IMR-90 (cell line): Measurements from ENCODE around the gene PRRG1. TPM values are rescaled to one million over a fixed set of nuclear protein-coding genes. Genes with fewer than 3 reads are reported as not detected.

Experiments
- ATAC-seq: fragments of 200-7000 bp; cut with Tn5 transposase; 2 replicates; pipeline ENCODE4 v1.9.1; 2020; ENCODE audit warnings: low read depth, mild to moderate bottlenecking, moderate library complexity
- BruUV-seq: library from RNA; stranded (reverse); fragments of 400-500 nt; replicated peaks from 2 replicates; lab custom pipeline; 2021; lab: Mats Ljungman, UMichigan
- CTCF ChIA-PET: fragments of 300-600 bp; formaldehyde crosslinking; extraction: SDS; loops from one replicate; lab custom pipeline; 2021; ENCODE audit warnings: antibody characterized with exemption; lab: Yijun Ruan, JAX
- POLR2A ChIA-PET: fragments of 300-600 bp; sonication (Branson Sonifier 250); formaldehyde crosslinking; loops from one replicate; lab custom pipeline; 2022; ENCODE audit warnings: antibody characterized with exemption; ENCODE audit not compliant: unreplicated experiment; lab: Charles Lee
- DNase-seq: peaks from one replicate; pipeline ENCODE4 v3.0.0; 2013
- H2AFZ ChIP-seq: replicated peaks from 2 replicates; pipeline ENCODE3; 2013; ENCODE audit warnings: low read length, mild to moderate bottlenecking; ENCODE audit not compliant: poor library complexity
- H2AK5ac ChIP-seq: 2 replicates; pipeline ENCODE4 v1.6.1; 2013; ENCODE audit warnings: low read depth, low read length, inconsistent platforms
- H2AK9ac ChIP-seq: replicated peaks from 2 replicates; pipeline ENCODE3; 2013; ENCODE audit warnings: mild to moderate bottlenecking, low read depth, low read length, moderate library complexity; ENCODE audit not compliant: poor library complexity
- H2BK120ac ChIP-seq: 2 replicates; pipeline ENCODE4 v1.6.1; 2013; ENCODE audit warnings: low read depth, low read length, inconsistent platforms
- H2BK15ac ChIP-seq: 3 replicates; pipeline ENCODE4 v1.6.1; 2013; ENCODE audit warnings: low read depth, low read length, inconsistent platforms
- H2BK20ac ChIP-seq: 2 replicates; pipeline ENCODE4 v1.6.1; 2013; ENCODE audit warnings: low read depth, mild to moderate bottlenecking, inconsistent platforms, low read length, moderate library complexity
- H2BK5ac ChIP-seq: 2 replicates; pipeline ENCODE4 v1.6.1; 2013; ENCODE audit warnings: mild to moderate bottlenecking, low read depth, low read length, inconsistent platforms; ENCODE audit not compliant: poor library complexity, severe bottlenecking
- H3K14ac ChIP-seq: replicated peaks from 2 replicates; pipeline ENCODE4 v1.6.1; 2013; ENCODE audit warnings: low read depth, low read length, inconsistent platforms
- H3K18ac ChIP-seq: 2 replicates; pipeline ENCODE4 v1.6.1; 2013; ENCODE audit warnings: low read depth, low read length, control low read depth
- H3K23ac ChIP-seq: 2 replicates; pipeline ENCODE4 v1.6.1; 2013; ENCODE audit warnings: low read depth, low read length, inconsistent platforms
- H3K27ac ChIP-seq: 2 replicates; pipeline ENCODE4 v1.5.1; 2013; ENCODE audit warnings: mild to moderate bottlenecking, control low read depth, low read length; ENCODE audit not compliant: insufficient read depth
- H3K27me3 ChIP-seq: 2 replicates; pipeline ENCODE4 v1.6.1; 2013; ENCODE audit warnings: low read length; ENCODE audit not compliant: control insufficient read depth, insufficient read depth
- H3K36me3 ChIP-seq: 2 replicates; pipeline ENCODE4 v1.6.1; 2013; ENCODE audit warnings: low read length, mixed read lengths; ENCODE audit not compliant: control insufficient read depth, insufficient read depth
- H3K4ac ChIP-seq: 2 replicates; pipeline ENCODE4 v1.6.1; 2013; ENCODE audit warnings: low read depth, low read length, inconsistent platforms
- H3K4me1 ChIP-seq: 2 replicates; pipeline ENCODE4 v1.6.1; 2013; ENCODE audit warnings: low read length, mixed read lengths; ENCODE audit not compliant: control insufficient read depth, insufficient read depth
- H3K4me2 ChIP-seq: 2 replicates; pipeline ENCODE4 v1.6.1; 2013; ENCODE audit warnings: low read depth, mild to moderate bottlenecking, control low read depth, low read length, moderate library complexity
- H3K4me3 ChIP-seq: 2 replicates; pipeline ENCODE4 v1.5.1; 2013; ENCODE audit warnings: low read depth, mild to moderate bottlenecking, control low read depth, low read length, moderate library complexity; ENCODE audit not compliant: insufficient read depth
- H3K56ac ChIP-seq: 2 replicates; pipeline ENCODE4 v1.6.1; 2013; ENCODE audit warnings: low read length, inconsistent platforms; ENCODE audit not compliant: insufficient read depth; ENCODE audit errors: extremely low read depth
- H3K79me1 ChIP-seq, 2 experiments: 2 replicates each; pipeline ENCODE4 v1.6.1; 2013; ENCODE audit warnings: low read length in 2 of 2, inconsistent platforms in 1 of 2, low read depth in 1 of 2
- H3K9ac ChIP-seq: 2 replicates; pipeline ENCODE4 v1.6.1; 2013; ENCODE audit warnings: low read depth, low read length, control low read depth
- H3K9me1 ChIP-seq: 2 replicates; pipeline ENCODE4 v1.6.1; 2013; ENCODE audit warnings: low read length, inconsistent platforms; ENCODE audit not compliant: insufficient read depth
- H3K9me3 ChIP-seq: 2 replicates; pipeline ENCODE4 v1.6.1; 2013; ENCODE audit warnings: low read length; ENCODE audit not compliant: control insufficient read depth, insufficient read depth
- H4K20me1 ChIP-seq: 2 replicates; pipeline ENCODE4 v1.6.1; 2013; ENCODE audit warnings: low read length, inconsistent platforms; ENCODE audit not compliant: insufficient read depth
- H4K5ac ChIP-seq: 2 replicates; pipeline ENCODE4 v1.6.1; 2013; ENCODE audit warnings: mild to moderate bottlenecking, low read depth, low read length, control low read depth
- H4K8ac ChIP-seq, 2 experiments: 2 replicates each; pipeline ENCODE4 v1.6.1; 2013; ENCODE audit warnings: low read depth in 2 of 2, low read length in 2 of 2, control low read depth in 1 of 2, inconsistent platforms in 1 of 2
- H4K91ac ChIP-seq: 2 replicates; pipeline ENCODE4 v1.6.1; 2013; ENCODE audit warnings: low read depth, low read length, inconsistent platforms; ENCODE audit not compliant: insufficient read depth
- BHLHE40 ChIP-seq: fragments of 150-350 bp; IDR thresholded peaks from 2 replicates; pipeline ENCODE4 v1.6.1; 2016; ENCODE audit warnings: mild to moderate bottlenecking, low read depth, low read length
- CEBPB ChIP-seq: IDR thresholded peaks from 2 replicates; pipeline ENCODE4 v1.6.1; 2012; ENCODE audit warnings: low read depth, low read length, improper control_type of control experiment
- CHD1 ChIP-seq: IDR thresholded peaks from 2 replicates; pipeline ENCODE4 v1.6.1; 2012; ENCODE audit warnings: low read depth, low read length, improper control_type of control experiment
- FOS ChIP-seq: fragments of 150-350 bp; IDR thresholded peaks from 2 replicates; pipeline ENCODE4 v1.6.1; 2016; ENCODE audit warnings: low read depth, low read length
- MAFK ChIP-seq: IDR thresholded peaks from 2 replicates; pipeline ENCODE4 v1.6.1; 2012; ENCODE audit warnings: low read depth, low read length, improper control_type of control experiment
- MAZ ChIP-seq: IDR thresholded peaks from 2 replicates; pipeline ENCODE4 v1.6.1; 2012; ENCODE audit warnings: low read depth, mild to moderate bottlenecking, low read length, improper control_type of control experiment, moderate library complexity, borderline replicate concordance
- MXI1 ChIP-seq: IDR thresholded peaks from 2 replicates; pipeline ENCODE4 v1.6.1; 2012; ENCODE audit warnings: low read depth, mild to moderate bottlenecking, low read length, moderate library complexity, borderline replicate concordance
- NFE2L2 ChIP-seq: fragments of 150-350 bp; IDR thresholded peaks from 2 replicates; pipeline ENCODE4 v1.6.1; 2016; ENCODE audit warnings: low read depth, mild to moderate bottlenecking, low read length
- POLR2A ChIP-seq: IDR thresholded peaks from 2 replicates; pipeline ENCODE4 v1.6.1; 2012; ENCODE audit warnings: mild to moderate bottlenecking, low read depth, low read length
- RAD21 ChIP-seq: IDR thresholded peaks from 2 replicates; pipeline ENCODE4 v1.6.1; 2012; ENCODE audit warnings: low read length, improper control_type of control experiment
- RCOR1 ChIP-seq: IDR thresholded peaks from 2 replicates; pipeline ENCODE4 v1.6.1; 2012; ENCODE audit warnings: mild to moderate bottlenecking, low read length, improper control_type of control experiment; ENCODE audit not compliant: insufficient replicate concordance
- RFX5 ChIP-seq: IDR thresholded peaks from 2 replicates; pipeline ENCODE4 v1.8.0; 2012; ENCODE audit warnings: low read depth, mild to moderate bottlenecking, low read length, moderate library complexity
- SMC3 ChIP-seq: fragments of 150-350 bp; IDR thresholded peaks from 2 replicates; pipeline ENCODE4 v1.6.1; 2016; ENCODE audit warnings: low read depth, mild to moderate bottlenecking, antibody characterized with exemption, low read length, moderate library complexity
- WGBS, 2 experiments: methylation state at CpG; one replicate each; pipeline versions ENCODE4 v1.1.5 to v1.1.7; 2013; ENCODE audit warnings: missing lambda C conversion rate in 2 of 2; ENCODE audit not compliant: insufficient read length in 1 of 2; ENCODE audit errors: extremely low coverage in 2 of 2; 5-methylcytosine and 5-hydroxymethylcytosine counted together
- dilution Hi-C: fragments of 300-500 bp; cut with HindIII; formaldehyde crosslinking; loops from one replicate; pipeline ENCODE4 v1.14.3; 2018; ENCODE audit warnings: low sequenced_read_pairs; ENCODE audit not compliant: unreplicated experiment
- in situ Hi-C: fragments of 300-500 bp; cut with MboI; formaldehyde crosslinking; loops from 3 replicates; pipeline ENCODE4 v1.14.3; 2019; ENCODE audit warnings: low sequenced_read_pairs, inconsistent platforms, mixed read lengths
- intact Hi-C: fragments of 100-400 bp; cut with micrococcal nuclease; formaldehyde crosslinking; loops from 2 replicates; pipeline ENCODE4 v1.10.0; 2022
- polyA plus RNA-seq, 3 experiments: library from polyadenylated mRNA; depleted of rRNA; stranded (reverse); fragments of >200 nt; gene quantifications; 2 replicates each; pipeline ENCODE4 v1.2.3, GENCODE V29; 2012; ENCODE audit warnings: low replicate concordance in 1 of 3
- total RNA-seq: library from RNA; depleted of rRNA; stranded (reverse); fragments of >200 nt; gene quantifications from 2 replicates; pipeline ENCODE4 v1.2.3, GENCODE V29; 2012
- TF ChIP-seq, protein P1 (sequence below): conservative IDR thresholded peaks from 2 replicates; pipeline ENCODE4 v1.5.1; 2012; ENCODE audit warnings: mild to moderate bottlenecking, low read depth, low read length, improper control_type of control experiment
- TF ChIP-seq, protein P2 (sequence below): fragments of 150-350 bp; IDR thresholded peaks from 2 replicates; pipeline ENCODE4 v1.6.1; 2017; ENCODE audit warnings: mild to moderate bottlenecking, antibody characterized with exemption, low read length, low read depth
- TF ChIP-seq, protein P3 (sequence below): fragments of 150-350 bp; IDR thresholded peaks from 2 replicates; pipeline ENCODE4 v1.6.1; 2016; ENCODE audit warnings: low read depth, mild to moderate bottlenecking, low read length, moderate library complexity, borderline replicate concordance

PRRG1 gene
- total and polyA plus RNA-seq, 2 of the 4 experiments (the other 2 are of a cell fraction): 9.0 to 11.1 TPM

DNA sequence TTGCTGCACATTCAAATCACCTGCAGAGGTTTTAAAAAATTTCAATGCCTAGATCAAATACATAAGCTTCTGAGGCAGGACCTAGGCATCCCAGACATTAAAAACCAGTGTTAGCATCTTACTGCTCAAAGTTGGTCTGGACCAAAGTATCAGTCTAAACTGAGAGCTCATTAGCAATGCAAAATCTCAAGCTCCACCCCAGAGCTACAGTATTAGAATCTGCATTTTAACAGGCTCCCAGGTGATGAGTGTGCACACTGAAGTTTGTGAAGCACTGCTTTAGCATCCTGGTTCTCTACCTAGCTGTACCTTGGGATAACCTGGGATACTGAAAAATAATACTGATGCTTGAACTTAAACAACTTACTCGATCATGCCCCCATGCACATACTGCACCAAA, 96.0 kb downstream of the PRRG1 start:
- Histone ChIP-seq H3K4ac (no peak overlapping the region), H4K8ac (no peak overlapping the region), H2BK5ac (no peak overlapping the region), H3K27me3 (no peaks in the 10 kb centered on the region), H3K36me3 (peaks cover 13% of the 10 kb centered on the region), H3K14ac (no peak overlapping the region), H2BK15ac (no peak overlapping the region), H3K9me3 (no peaks in the 10 kb centered on the region), H2AK5ac (no peak overlapping the region), H3K23ac (no peak overlapping the region), H2BK20ac (no peak overlapping the region), H3K4me2 (no peak overlapping the region), H3K9me1 (no peaks in the 10 kb centered on the region), H3K4me1 (no peaks in the 10 kb centered on the region), H3K18ac (no peak overlapping the region), H4K91ac (no peak overlapping the region), H3K56ac (no peak overlapping the region), H4K5ac (no peak overlapping the region), H3K9ac (no peak overlapping the region), H2BK120ac (no peak overlapping the region), H2AK9ac (no peak overlapping the region), H3K79me1 (no peaks in the 10 kb centered on the region), H4K20me1 (no peaks in the 10 kb centered on the region), H2AFZ (no peak overlapping the region), H3K27ac (no peak overlapping the region), H3K4me3 (no peak overlapping the region)
- CTCF ChIA-PET: no interaction called here
- TF ChIP-seq POLR2A (no peak), NFE2L2 (no peak), MXI1 (no peak), CEBPB (no peak), MAZ (no peak), MAFK (no peak), BHLHE40 (no peak), CHD1 (no peak), RFX5 (no peak), RCOR1 (no peak), SMC3 (no peak), FOS (no peak), RAD21 (no peak)
- TF ChIP-seq, protein P1, sequence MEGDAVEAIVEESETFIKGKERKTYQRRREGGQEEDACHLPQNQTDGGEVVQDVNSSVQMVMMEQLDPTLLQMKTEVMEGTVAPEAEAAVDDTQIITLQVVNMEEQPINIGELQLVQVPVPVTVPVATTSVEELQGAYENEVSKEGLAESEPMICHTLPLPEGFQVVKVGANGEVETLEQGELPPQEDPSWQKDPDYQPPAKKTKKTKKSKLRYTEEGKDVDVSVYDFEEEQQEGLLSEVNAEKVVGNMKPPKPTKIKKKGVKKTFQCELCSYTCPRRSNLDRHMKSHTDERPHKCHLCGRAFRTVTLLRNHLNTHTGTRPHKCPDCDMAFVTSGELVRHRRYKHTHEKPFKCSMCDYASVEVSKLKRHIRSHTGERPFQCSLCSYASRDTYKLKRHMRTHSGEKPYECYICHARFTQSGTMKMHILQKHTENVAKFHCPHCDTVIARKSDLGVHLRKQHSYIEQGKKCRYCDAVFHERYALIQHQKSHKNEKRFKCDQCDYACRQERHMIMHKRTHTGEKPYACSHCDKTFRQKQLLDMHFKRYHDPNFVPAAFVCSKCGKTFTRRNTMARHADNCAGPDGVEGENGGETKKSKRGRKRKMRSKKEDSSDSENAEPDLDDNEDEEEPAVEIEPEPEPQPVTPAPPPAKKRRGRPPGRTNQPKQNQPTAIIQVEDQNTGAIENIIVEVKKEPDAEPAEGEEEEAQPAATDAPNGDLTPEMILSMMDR: no peak
- TF ChIP-seq, protein P2, sequence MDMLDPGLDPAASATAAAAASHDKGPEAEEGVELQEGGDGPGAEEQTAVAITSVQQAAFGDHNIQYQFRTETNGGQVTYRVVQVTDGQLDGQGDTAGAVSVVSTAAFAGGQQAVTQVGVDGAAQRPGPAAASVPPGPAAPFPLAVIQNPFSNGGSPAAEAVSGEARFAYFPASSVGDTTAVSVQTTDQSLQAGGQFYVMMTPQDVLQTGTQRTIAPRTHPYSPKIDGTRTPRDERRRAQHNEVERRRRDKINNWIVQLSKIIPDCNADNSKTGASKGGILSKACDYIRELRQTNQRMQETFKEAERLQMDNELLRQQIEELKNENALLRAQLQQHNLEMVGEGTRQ: no peak
- TF ChIP-seq, protein P3, sequence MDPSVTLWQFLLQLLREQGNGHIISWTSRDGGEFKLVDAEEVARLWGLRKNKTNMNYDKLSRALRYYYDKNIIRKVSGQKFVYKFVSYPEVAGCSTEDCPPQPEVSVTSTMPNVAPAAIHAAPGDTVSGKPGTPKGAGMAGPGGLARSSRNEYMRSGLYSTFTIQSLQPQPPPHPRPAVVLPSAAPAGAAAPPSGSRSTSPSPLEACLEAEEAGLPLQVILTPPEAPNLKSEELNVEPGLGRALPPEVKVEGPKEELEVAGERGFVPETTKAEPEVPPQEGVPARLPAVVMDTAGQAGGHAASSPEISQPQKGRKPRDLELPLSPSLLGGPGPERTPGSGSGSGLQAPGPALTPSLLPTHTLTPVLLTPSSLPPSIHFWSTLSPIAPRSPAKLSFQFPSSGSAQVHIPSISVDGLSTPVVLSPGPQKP: no peak
- DNase-seq: no peak
- dilution Hi-C loops: no loop called here
- in situ Hi-C loops: no loop called here
- POLR2A ChIA-PET: no interaction called here
- WGBS, 2 experiments: no CpG with 5 or more reads among the region's 1 CpG
- BruUV-seq: no TSS peak
- intact Hi-C loops: no loop called here
- ATAC-seq: no peak
